H1 (cell line): Measurements from ENCODE around the gene SYK.

ENCODE experiments used
- ATF3 ChIP-seq: IDR thresholded peaks from 2 replicates; pipeline ENCODE4 v1.6.1; 2011; ENCODE audit warnings: low read depth, mild to moderate bottlenecking, low read length; ENCODE audit not compliant: insufficient read depth
- CTBP2 ChIP-seq: IDR thresholded peaks from 2 replicates; pipeline ENCODE4 v1.7.0; 2011; ENCODE audit warnings: borderline replicate concordance, mild to moderate bottlenecking, moderate library complexity, mixed read lengths, low read length; ENCODE audit not compliant: insufficient read depth, insufficient read length
- CTCF ChIP-seq, 3 experiments: IDR thresholded peaks; 1 replicate in 2 of 3; 2 replicates in 1 of 3; pipeline versions ENCODE4 v1.5.1 to v1.6.1; 2011; ENCODE audit warnings: low read length in 3 of 3, mild to moderate bottlenecking in 3 of 3, inconsistent platforms in 2 of 3, low read depth in 1 of 3, moderate library complexity in 1 of 3; ENCODE audit not compliant: insufficient read depth in 1 of 3; ENCODE audit errors: control extremely low read depth in 1 of 3
- EZH2 ChIP-seq: fragments of 200-600 bp; sonication (generic); IDR thresholded peaks from 2 replicates; pipeline ENCODE4 v1.7.1; 2012; ENCODE audit warnings: low read depth, mild to moderate bottlenecking, moderate library complexity, low read length, inconsistent platforms; ENCODE audit not compliant: severe bottlenecking
- POLR2A ChIP-seq, 2 experiments: IDR thresholded peaks; 1 replicate in 1 of 2; 2 replicates in 1 of 2; pipeline ENCODE4 v1.6.1; 2011; ENCODE audit warnings: low read depth in 2 of 2, low read length in 2 of 2, mild to moderate bottlenecking in 2 of 2; ENCODE audit errors: control extremely low read depth in 1 of 2
- RNF2 ChIP-seq: fragments of 200-900, 300-1000 bp; sonication (generic); IDR thresholded peaks from 2 replicates; pipeline ENCODE4 v1.7.1; 2016; ENCODE audit warnings: borderline replicate concordance, low read depth, mild to moderate bottlenecking, antibody characterized with exemption, low read length; ENCODE audit not compliant: poor library complexity, severe bottlenecking; ENCODE audit errors: missing control alignments
- TAF1 ChIP-seq: IDR thresholded peaks from 2 replicates; pipeline ENCODE4 v1.6.1; 2011; ENCODE audit warnings: mild to moderate bottlenecking, low read depth, low read length
- TCF12 ChIP-seq: IDR thresholded peaks from 2 replicates; pipeline ENCODE4 v1.6.1; 2011; ENCODE audit warnings: low read depth, mild to moderate bottlenecking, low read length
- USF2 ChIP-seq: IDR thresholded peaks from 2 replicates; pipeline ENCODE4 v1.6.1; 2011; ENCODE audit warnings: low read length, improper control_type of control experiment

GRCh38 chr9:90890146-90890810, 88.7 kb downstream of the SYK start:
- TF ChIP-seq TAF1 (no peak), RNF2 (no peak), CTCF (IDR thresholded peaks at IDR 0.05; ENCODE audit: control extremely low read depth in 1 of 3, insufficient read depth in 1 of 3, low read depth in 1 of 3, low read length in 3 of 3) (peak in 2 of 3 experiments; percentile 54 to 62; a peak in 3 of 4 replicates), EZH2 (no peak), TCF12 (no peak), POLR2A (IDR thresholded peaks at IDR 0.05; ENCODE audit: control extremely low read depth in 1 of 2, low read depth in 2 of 2, low read length in 2 of 2) (no peak), ATF3 (no peak), USF2 (no peak), CTBP2 (no peak)
